GM10248 (cell line): Measurements from ENCODE around the gene OLFM1.

ENCODE experiments used
- CTCF ChIA-PET: fragments of 300-600 bp; sonication (Branson Sonifier 250); formaldehyde crosslinking; extraction: SDS; loops from one replicate; lab custom pipeline; 2021; ENCODE audit warnings: antibody characterized with exemption; lab: Yijun Ruan, JAX
- POLR2A ChIA-PET: fragments of 350-650 bp; sonication (Branson Sonifier 250); formaldehyde crosslinking; extraction: SDS; loops from one replicate; lab custom pipeline; 2020; ENCODE audit warnings: antibody characterized with exemption; lab: Yijun Ruan, JAX
- DNase-seq: peaks from one replicate; pipeline ENCODE4 v3.0.0; 2012; ENCODE audit errors: extremely low spot score
- CTCF ChIP-seq: IDR thresholded peaks from 2 replicates; pipeline ENCODE4 v1.5.1; 2012; ENCODE audit warnings: mild to moderate bottlenecking, low read depth; ENCODE audit errors: extremely low read depth, missing control alignments, control extremely low read depth

Gene OLFM1

GRCh38 chr9:135120249-135120648 is 32.8 kb downstream of the OLFM1 start:
- POLR2A ChIA-PET, result no interaction called here
- TF ChIP-seq CTCF, result no peak
- DNase-seq, result no peak
- CTCF ChIA-PET, result no interaction called here

DNA sequence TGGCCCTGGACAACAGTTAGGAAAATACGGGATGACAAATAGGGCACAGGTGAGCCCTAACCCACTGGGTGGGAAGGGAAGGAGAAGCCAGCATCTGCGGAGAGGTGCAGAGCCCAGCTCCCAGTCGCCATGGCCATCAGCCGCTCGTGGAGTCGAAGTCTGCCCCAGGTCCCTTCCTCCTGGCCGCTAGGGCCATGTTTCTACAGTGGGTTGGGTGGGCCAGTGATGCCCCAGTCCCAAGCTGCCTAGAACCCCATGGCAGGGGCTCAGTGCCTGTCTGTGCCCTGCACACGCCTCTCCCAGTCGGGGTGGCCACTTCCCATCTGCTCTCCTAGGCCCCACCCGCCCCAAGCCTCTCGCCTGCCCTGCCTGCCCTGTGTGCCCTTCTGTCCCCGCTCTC is 34.8 kb downstream of the OLFM1 start:
- POLR2A ChIA-PET, result no interaction called here
- no peak for TF ChIP-seq CTCF
- CTCF ChIA-PET, result no interaction called here
- no peak for DNase-seq

- ChIA-PET CTCF (no interaction called here), POLR2A (no interaction called here)
- TF ChIP-seq CTCF, result no peak
- no peak for DNase-seq
These were observed 35.8 kb downstream of the OLFM1 start for GRCh38 chr9:135123126-135123772.

GRCh38 chr9:135123773-135124134 is 36.3 kb downstream of the OLFM1 start:
- no peak for DNase-seq
- ChIA-PET CTCF (no interaction called here), POLR2A (no interaction called here)
- no peak for TF ChIP-seq CTCF

- CTCF ChIA-PET, result no interaction called here
- POLR2A ChIA-PET, result no interaction called here
- no peak for TF ChIP-seq CTCF
- no peak for DNase-seq
These were observed 39.2 kb downstream of the OLFM1 start for GRCh38 chr9:135126451-135127187.

GRCh38 chr9:135127718-135128670 is 40.5 kb downstream of the OLFM1 start:
- ChIA-PET CTCF (no interaction called here), POLR2A (no interaction called here)
- no peak for DNase-seq
- TF ChIP-seq CTCF, result no peak
